ENCODE data around the gene SEBOX.

GRCh38 chr17:28315846-28316705, 48.9 kb downstream of the SEBOX start:
- no peak for TF ChIP-seq CTCF (IDR thresholded peaks at IDR 0.05; ENCODE audit: low read length)
- TF ChIP-seq EZH2 (optimal IDR thresholded peaks at IDR 0.05; ENCODE audit: low read depth, low read length), result no peak
- no peak for TF ChIP-seq EZH2phosphoT487 (IDR thresholded peaks at IDR 0.05; ENCODE audit: low read length)
